ENCODE data around the gene SNAP23.

DNA sequence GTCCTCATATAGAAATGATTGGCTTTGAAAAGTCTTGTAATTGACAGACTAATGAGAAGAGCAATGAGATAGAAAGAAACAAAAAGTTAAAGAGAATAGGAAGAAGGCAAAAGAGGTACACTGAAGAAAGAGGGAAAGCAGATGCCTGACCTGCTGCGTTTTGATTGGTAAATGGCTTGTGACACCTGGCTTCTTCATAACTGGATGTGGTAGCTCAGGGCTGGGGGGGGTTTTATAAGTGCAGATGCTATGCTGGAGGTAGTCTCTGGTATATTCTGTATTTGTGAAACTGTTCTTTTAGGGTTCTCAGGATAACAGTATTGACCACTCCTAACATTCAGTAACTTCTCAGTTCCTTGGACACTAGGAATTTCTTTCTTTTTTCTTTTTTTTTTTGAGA lies 81.3 kb downstream of the SNAP23 start:
- TF ChIP-seq EZH2phosphoT487 (IDR thresholded peaks at IDR 0.05) (no peak), EZH2 (IDR thresholded peaks at IDR 0.05) (no peak)
- TF ChIP-seq, protein P1, sequence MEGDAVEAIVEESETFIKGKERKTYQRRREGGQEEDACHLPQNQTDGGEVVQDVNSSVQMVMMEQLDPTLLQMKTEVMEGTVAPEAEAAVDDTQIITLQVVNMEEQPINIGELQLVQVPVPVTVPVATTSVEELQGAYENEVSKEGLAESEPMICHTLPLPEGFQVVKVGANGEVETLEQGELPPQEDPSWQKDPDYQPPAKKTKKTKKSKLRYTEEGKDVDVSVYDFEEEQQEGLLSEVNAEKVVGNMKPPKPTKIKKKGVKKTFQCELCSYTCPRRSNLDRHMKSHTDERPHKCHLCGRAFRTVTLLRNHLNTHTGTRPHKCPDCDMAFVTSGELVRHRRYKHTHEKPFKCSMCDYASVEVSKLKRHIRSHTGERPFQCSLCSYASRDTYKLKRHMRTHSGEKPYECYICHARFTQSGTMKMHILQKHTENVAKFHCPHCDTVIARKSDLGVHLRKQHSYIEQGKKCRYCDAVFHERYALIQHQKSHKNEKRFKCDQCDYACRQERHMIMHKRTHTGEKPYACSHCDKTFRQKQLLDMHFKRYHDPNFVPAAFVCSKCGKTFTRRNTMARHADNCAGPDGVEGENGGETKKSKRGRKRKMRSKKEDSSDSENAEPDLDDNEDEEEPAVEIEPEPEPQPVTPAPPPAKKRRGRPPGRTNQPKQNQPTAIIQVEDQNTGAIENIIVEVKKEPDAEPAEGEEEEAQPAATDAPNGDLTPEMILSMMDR (IDR thresholded peaks at IDR 0.05), result no peak
